Iris pigment epithelial cell (primary cell): ENCODE measurements around the gene MST1.
A peak's percentile ranks its signal among the peaks of the same experiment; 100 is the strongest.

Experiments
- DNase-seq: peaks from one replicate; pipeline ENCODE4 v3.0.0-alpha.2; 2011; ENCODE audit warnings: low read depth

The MST1 gene

GRCh38 chr3:49717959-49718857 is 28.9 kb upstream of the MST1 start:
- DNase-seq: no peak

- DNase-seq: no peak
Measured at GRCh38 chr3:49717211-49717958, 28.1 kb upstream of the MST1 start.

DNA sequence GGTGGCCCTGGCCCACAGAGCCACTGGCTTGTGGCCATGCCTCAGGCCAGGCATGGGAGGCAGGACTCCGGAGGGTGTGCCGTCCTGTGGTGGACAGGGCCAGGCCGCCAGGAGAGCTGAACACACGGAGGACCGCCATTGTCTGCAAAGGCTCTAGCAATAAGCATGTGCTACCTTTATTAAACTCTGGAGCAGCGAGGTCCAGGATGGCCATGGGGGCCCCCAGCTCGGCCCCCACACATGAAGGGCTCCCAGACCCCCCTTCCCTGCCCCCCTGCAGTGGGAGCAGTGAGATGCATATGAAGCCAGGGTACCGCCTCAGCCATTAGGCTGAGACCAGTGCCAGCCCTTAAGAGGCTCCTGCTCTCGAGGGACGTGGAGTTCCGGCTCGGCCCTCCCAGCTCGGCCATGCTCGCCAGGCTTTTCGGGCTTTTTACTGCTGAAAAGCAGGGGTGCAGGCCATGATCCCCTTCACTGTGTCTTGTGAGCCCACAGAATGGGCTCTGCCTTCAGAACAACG is 27.5 kb upstream of the MST1 start:
- DNase-seq: no peak

- no peak for DNase-seq
Measured at GRCh38 chr3:49716169-49716568, 26.9 kb upstream of the MST1 start.

- DNase-seq: no peak
Measured at GRCh38 chr3:49715611-49716121, 26.4 kb upstream of the MST1 start.

DNA sequence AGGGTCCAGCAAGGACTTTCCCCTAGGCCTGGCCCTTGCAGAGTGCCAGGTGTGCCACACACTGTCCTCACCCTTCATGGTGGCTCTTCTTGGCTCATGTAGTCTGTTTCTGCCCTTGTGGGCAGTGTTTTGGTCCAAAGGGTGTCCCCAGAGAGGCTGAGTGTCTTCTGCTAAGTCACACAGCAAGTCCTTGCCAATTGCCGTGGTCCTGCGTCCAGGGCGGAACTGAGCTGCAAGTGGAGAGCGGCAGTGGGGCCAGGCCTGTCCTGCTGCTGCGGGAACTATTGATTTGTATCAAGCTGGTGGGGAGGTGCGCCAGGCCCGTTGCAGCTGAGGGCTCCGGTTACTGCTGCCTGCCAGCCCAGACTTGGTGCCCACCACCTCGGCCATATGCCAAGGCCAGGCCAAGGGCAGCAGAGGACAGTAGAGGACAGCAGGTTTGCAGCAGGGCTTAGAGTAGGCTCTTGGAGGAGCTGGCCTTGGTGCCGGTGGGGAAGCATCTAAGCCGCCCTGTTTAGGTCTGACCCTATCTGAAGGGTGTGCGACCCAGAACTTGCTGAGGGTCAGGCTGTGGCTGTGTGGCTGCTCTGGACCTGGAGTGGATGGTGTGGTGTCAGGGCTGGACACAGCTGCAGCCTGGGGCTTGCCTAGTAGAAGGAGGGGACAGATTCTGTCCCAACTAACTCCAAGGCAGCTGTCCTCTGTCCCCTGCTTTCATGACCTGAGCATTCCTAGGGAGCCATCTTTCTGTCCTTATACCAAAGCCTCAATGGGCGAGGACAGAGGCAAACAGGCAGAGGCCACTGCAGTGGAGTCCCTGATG is 25.7 kb upstream of the MST1 start:
- no peak for DNase-seq

DNA sequence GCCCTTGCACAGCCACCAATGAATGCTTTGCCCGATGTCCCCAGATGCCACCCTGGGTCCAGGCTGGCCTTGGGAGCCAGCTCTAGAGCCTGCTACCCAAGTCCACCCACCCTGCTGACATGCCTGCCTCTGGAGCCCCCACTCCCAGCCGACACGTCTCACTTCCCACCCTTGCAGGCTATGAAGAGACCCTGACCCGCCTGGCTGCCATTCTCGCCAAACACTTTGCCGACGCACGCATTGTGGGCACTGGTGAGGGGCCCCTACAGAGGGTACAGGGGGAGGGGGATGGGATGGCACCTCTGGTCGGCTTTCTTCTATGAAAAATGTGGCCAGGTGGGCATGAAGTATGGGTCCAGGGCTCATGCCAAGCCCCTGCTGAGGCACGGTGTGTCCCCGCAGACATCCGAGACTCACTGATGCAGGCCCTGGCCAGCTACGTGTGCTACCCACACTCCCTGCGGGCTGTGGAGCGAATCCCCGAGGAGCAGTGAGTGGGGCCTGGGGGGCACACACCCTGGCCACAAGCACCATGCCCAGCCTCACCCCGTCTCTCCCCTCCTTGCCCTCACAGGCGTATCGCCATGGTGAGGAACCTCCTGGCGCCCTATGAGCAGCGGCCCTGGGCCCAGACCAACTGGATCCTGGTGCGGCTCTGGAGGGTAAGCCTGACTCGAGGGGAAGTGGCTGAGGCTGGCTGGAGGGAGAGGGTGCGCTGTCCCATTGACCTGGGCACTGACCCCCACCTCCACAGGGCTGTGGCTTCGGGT is 24.2 kb upstream of the MST1 start:
- no peak for DNase-seq

DNA sequence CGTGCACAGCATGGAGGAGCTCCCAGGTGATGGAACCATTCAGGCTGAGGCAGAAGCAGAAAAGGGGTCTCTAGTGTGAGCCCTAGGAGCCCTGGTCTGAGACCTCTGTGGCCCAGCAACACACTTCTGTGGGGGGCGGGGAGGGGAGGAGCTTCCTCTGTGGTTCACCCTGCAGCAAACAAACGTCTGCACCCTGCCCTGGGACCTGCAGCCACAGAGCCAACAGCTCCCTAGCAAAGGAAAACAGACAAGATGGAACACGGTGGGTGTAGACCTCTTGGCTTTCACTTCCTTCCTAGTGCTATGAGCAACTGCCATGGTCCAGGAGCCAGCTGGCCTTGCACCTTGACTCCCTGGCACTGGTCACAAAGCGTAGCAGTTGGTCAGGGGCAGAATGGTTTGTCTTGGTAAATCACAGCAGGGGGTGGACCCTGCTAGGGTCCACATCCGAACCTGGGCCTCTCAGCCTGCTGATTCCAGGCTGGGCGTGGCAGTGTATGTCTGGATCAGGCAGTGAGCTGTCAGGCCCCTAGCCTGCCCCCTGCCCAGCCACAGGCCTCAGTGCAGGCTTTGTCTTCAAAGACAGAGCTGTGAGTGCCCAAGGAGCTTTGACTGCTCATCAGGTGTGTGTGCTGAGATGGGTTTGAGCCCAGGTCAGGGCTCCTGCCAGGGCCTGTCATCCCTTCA is 23.5 kb upstream of the MST1 start:
- no peak for DNase-seq

- no peak for DNase-seq
Measured at GRCh38 chr3:49712166-49712565, 22.9 kb upstream of the MST1 start.

DNA sequence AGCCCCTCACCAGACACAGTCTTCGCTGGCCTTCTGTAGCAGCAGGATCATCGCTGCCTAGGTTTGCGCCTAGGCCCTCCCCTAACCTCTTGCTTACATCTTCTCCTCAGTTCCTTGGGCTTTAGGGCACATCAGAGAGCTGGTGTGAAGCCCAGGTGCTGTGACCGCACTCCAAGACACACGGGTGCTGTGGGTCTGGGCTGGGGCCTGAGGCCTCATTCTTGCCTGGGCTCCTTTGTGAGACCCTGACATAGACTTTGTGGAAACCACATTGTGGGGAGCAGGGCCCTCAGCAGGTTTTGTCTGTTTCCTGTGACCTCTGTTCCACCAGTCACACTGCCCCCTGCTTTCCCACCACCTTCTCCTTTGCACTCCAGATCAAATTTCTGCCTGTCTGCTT is 22.2 kb upstream of the MST1 start:
- DNase-seq: no peak

DNA sequence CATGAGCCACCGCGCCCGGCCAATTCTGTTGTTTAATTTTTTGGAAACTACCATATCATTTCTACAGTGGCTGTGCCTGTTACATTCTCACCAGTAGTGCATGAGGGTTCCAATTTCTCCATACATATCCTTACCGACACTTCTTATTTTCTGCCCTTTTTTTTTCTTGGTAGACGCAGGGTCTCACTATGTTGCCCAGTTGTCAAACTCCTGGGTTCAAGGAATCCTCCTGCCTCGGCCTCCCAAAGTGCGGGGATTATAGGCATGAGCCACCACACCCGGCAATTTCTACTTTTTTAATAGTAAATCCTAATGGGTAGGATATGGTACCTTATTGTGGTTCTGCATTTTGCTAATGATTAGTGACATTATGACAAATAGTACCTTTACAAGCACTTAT is 20.6 kb upstream of the MST1 start:
- no peak for DNase-seq

- peak; percentile 31 for DNase-seq
Measured at GRCh38 chr3:49707113-49707480, 17.8 kb upstream of the MST1 start.

GRCh38 chr3:49706456-49707112 is 17.3 kb upstream of the MST1 start:
- DNase-seq: no peak

GRCh38 chr3:49705390-49705960 is 16.2 kb upstream of the MST1 start:
- no peak for DNase-seq

GRCh38 chr3:49704629-49705028 is 15.4 kb upstream of the MST1 start:
- DNase-seq: no peak

DNA sequence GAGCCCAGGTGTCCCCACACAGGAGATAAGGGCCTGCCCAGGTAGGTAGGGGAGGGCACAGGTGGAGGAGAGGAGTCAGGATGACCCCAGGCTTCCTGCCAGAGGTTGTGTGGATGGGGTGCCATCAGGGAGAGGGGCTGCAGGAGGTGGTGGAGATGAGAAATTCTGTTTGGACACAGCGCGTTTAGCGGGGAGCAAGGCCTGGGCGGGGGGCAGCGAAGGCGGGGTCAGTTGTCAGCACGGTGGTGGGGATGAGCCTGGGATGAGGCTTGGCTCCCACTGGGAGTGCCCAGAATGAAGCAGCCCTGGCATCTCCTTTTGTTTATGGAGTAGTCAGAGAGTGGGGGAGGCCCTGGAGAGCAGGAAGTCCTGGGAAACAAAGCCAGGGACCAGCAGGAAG is 14.7 kb upstream of the MST1 start:
- no peak for DNase-seq

GRCh38 chr3:49703443-49703927 is 14.2 kb upstream of the MST1 start:
- DNase-seq: peak; percentile 63

GRCh38 chr3:49702672-49703071 is 13.4 kb upstream of the MST1 start:
- DNase-seq: no peak

GRCh38 chr3:49701388-49702077 is 12.3 kb upstream of the MST1 start:
- DNase-seq: no peak
